Type B pancreatic cell (in vitro differentiated cells): ENCODE data around the gene FOXK2. TPM values are rescaled to one million over a fixed set of nuclear protein-coding genes. Genes with fewer than 3 reads are reported as not detected.

Experiments used
- DNase-seq: peaks from one replicate; pipeline ENCODE4 v3.0.0; 2021; ENCODE audit warnings: mixed read lengths; ENCODE audit not compliant: unreplicated experiment; ENCODE audit errors: extremely low spot score
- H3K27ac Mint-ChIP-seq: 2 replicates; pipeline ENCODE4 v1.8.0; 2021; ENCODE audit warnings: mild to moderate bottlenecking, mixed read lengths
- H3K27me3 Mint-ChIP-seq: 2 replicates; pipeline ENCODE4 v1.8.0; 2021; ENCODE audit warnings: mixed read lengths
- H3K36me3 Mint-ChIP-seq: 2 replicates; pipeline ENCODE4 v1.8.0; 2021; ENCODE audit warnings: mixed read lengths
- H3K4me1 Mint-ChIP-seq: one replicate; pipeline ENCODE4 v1.8.0; 2021; ENCODE audit warnings: mixed read lengths; ENCODE audit not compliant: unreplicated experiment
- H3K4me3 Mint-ChIP-seq: 2 replicates; pipeline ENCODE4 v1.8.0; 2021; ENCODE audit warnings: mild to moderate bottlenecking, mixed read lengths
- H3K9me3 Mint-ChIP-seq: 2 replicates; pipeline ENCODE4 v1.8.0; 2021; ENCODE audit warnings: mixed read lengths
- CTCF ChIP-seq: fragments of 200-600 bp; sonication (generic); conservative IDR thresholded peaks from 2 replicates; pipeline ENCODE4 v1.5.0; 2021; ENCODE audit warnings: antibody characterized with exemption, mild to moderate bottlenecking
- total RNA-seq: library from RNA; stranded (reverse); gene quantifications from 2 replicates; pipeline ENCODE4 v1.2.1, GENCODE V29; 2021; ENCODE audit warnings: low replicate concordance

FOXK2 gene
- total RNA-seq, 1 donor from 2014 or later: 75.5 TPM

GRCh38 chr17:82589851-82590180 lies 70.3 kb downstream of the FOXK2 start:
- Mint-ChIP-seq H3K27me3 (no peaks in the 10 kb centered on the region), H3K9me3 (no peaks in the 10 kb centered on the region), H3K27ac (peak overlapping the region; percentile 21), H3K36me3 (peaks cover 13% of the 10 kb centered on the region), H3K4me3 (no peak overlapping the region), H3K4me1 (peaks cover 11% of the 10 kb centered on the region)
- no peak for TF ChIP-seq CTCF
- DNase-seq: no peak

GRCh38 chr17:82590216-82590615 lies 70.7 kb downstream of the FOXK2 start:
- Mint-ChIP-seq H3K4me3 (no peak overlapping the region), H3K9me3 (no peaks in the 10 kb centered on the region), H3K27ac (peak overlapping the region; percentile 21), H3K36me3 (peaks cover 11% of the 10 kb centered on the region), H3K27me3 (no peaks in the 10 kb centered on the region), H3K4me1 (peaks cover 11% of the 10 kb centered on the region)
- DNase-seq: no peak
- TF ChIP-seq CTCF: no peak

- Mint-ChIP-seq H3K27me3 (no peaks in the 10 kb centered on the region), H3K9me3 (no peaks in the 10 kb centered on the region), H3K27ac (peak overlapping the region; percentile 97), H3K4me3 (no peak overlapping the region), H3K4me1 (peaks cover 11% of the 10 kb centered on the region), H3K36me3 (peaks cover 11% of the 10 kb centered on the region)
- no peak for DNase-seq
- TF ChIP-seq CTCF: no peak
These were observed 71.5 kb downstream of the FOXK2 start for GRCh38 chr17:82590881-82591539.

GRCh38 chr17:82592289-82592766 lies 72.8 kb downstream of the FOXK2 start:
- no peaks in the 10 kb centered on the region for H3K27me3 Mint-ChIP-seq
- no peaks in the 10 kb centered on the region for H3K9me3 Mint-ChIP-seq
- peaks cover 6% of the 10 kb centered on the region for H3K36me3 Mint-ChIP-seq
- H3K4me3 Mint-ChIP-seq: peak overlapping the region; percentile 77
- peaks cover 11% of the 10 kb centered on the region for H3K4me1 Mint-ChIP-seq
- peak overlapping the region; percentile 97 for H3K27ac Mint-ChIP-seq
- no peak for DNase-seq
- no peak for TF ChIP-seq CTCF

- H3K27ac Mint-ChIP-seq: peak overlapping the region; percentile 97
- peak overlapping the region; percentile 77 for H3K4me3 Mint-ChIP-seq
- H3K4me1 Mint-ChIP-seq: peaks cover 11% of the 10 kb centered on the region
- H3K9me3 Mint-ChIP-seq: no peaks in the 10 kb centered on the region
- DNase-seq: no peak
- H3K36me3 Mint-ChIP-seq: peaks cover 6% of the 10 kb centered on the region
- TF ChIP-seq CTCF: no peak
- no peaks in the 10 kb centered on the region for H3K27me3 Mint-ChIP-seq
These were observed 73.4 kb downstream of the FOXK2 start for GRCh38 chr17:82592767-82593589.
